ENCODE data around the gene YRDC. TPM values are rescaled to one million over a fixed set of nuclear protein-coding genes. Genes with fewer than 3 reads are reported as not detected.

YRDC gene
- total and polyA plus RNA-seq, 9 of the 15 experiments (the other 6 are each of a cell fraction or from before 2014, with no cell fraction given) = 11.1 to 58.5 (median 49.8) TPM

- TF ChIP-seq E2F8 (IDR thresholded peaks at IDR 0.05; ENCODE audit: low read depth, partially characterized antibody) (peak; percentile 91), ZNF395 (CRISPR knock-in tag; IDR thresholded peaks at IDR 0.05) (no peak), CREB1 (IDR thresholded peaks at IDR 0.05) (peak; percentile 88), CREB1 (CRISPR knock-in tag; IDR thresholded peaks at IDR 0.05) (peak; percentile 87), ARID4B (CRISPR knock-in tag; IDR thresholded peaks at IDR 0.05) (peak; percentile 77), ZZZ3 (IDR thresholded peaks at IDR 0.05) (no peak), TAF1 (IDR thresholded peaks at IDR 0.05; ENCODE audit: control insufficient read depth, extremely low read depth, insufficient read depth, low read length, severe bottlenecking) (peak; percentile 75), ZNF398 (CRISPR knock-in tag; IDR thresholded peaks at IDR 0.05) (no peak), FIP1L1 (IDR thresholded peaks at IDR 0.05; ENCODE audit: low read depth, low read length, poor library complexity, severe bottlenecking) (peak; percentile 26), SAP30 (IDR thresholded peaks at IDR 0.05; ENCODE audit: borderline replicate concordance, insufficient read depth, low read depth, low read length, poor library complexity, severe bottlenecking) (peak; percentile 91), ZNF699 (CRISPR knock-in tag; IDR thresholded peaks at IDR 0.05; ENCODE audit: insufficient replicate concordance) (no peak), NFIX (CRISPR knock-in tag; IDR thresholded peaks at IDR 0.05; ENCODE audit: low read depth) (no peak), SRSF9 (IDR thresholded peaks at IDR 0.05; ENCODE audit: borderline replicate concordance, low read depth, low read length) (no peak), SMAD1 (IDR thresholded peaks at IDR 0.05; ENCODE audit: low read depth, low read length, partially characterized antibody) (peak; percentile 59)
Measured at GRCh38 chr1:37807555-37808368, at the start of gene YRDC, which contains the start of gene C1orf122 (continued).
